DND-41 (cell line): ENCODE data around the gene SLC25A21.

ENCODE experiments used
- ATAC-seq: fragments of 200-7000 bp; cut with Tn5 transposase; 3 replicates; pipeline ENCODE4 v1.9.1; 2021; ENCODE audit warnings: low read depth; ENCODE audit not compliant: insufficient read depth
- DNase-seq: peaks from one replicate; pipeline ENCODE4 v3.0.0-alpha.2; 2020
- H2AFZ ChIP-seq: 2 replicates; pipeline ENCODE4 v1.6.0; 2012; ENCODE audit warnings: low read depth, low read length
- H3K27ac ChIP-seq: 2 replicates; pipeline ENCODE4 v1.5.1; 2012; ENCODE audit warnings: low read length, inconsistent platforms
- H3K27me3 ChIP-seq: fragments of 200-600 bp; sonication (generic); 2 replicates; pipeline ENCODE4 v1.6.0; 2012; ENCODE audit warnings: low read length, mild to moderate bottlenecking, inconsistent platforms; ENCODE audit not compliant: insufficient read depth, poor library complexity
- H3K36me3 ChIP-seq: 2 replicates; pipeline ENCODE4 v1.5.1; 2012; ENCODE audit warnings: low read length, inconsistent platforms; ENCODE audit not compliant: insufficient read depth
- H3K4me1 ChIP-seq: 2 replicates; pipeline ENCODE4 v1.5.1; 2012; ENCODE audit warnings: mild to moderate bottlenecking, low read length; ENCODE audit not compliant: insufficient read depth
- H3K4me2 ChIP-seq: 2 replicates; pipeline ENCODE4 v1.6.0; 2012; ENCODE audit warnings: mild to moderate bottlenecking, moderate library complexity, low read length, inconsistent platforms; ENCODE audit not compliant: insufficient read depth
- H3K4me3 ChIP-seq, 2 experiments: fragments of 200-600 bp in 1 of 2; shearing (Covaris generic) in 1 of 2; 2 replicates each; pipeline ENCODE4 v1.5.1; 2012 to 2016; ENCODE audit warnings: inconsistent platforms in 2 of 2, low read length in 2 of 2, mild to moderate bottlenecking in 2 of 2, low read depth in 1 of 2, moderate library complexity in 1 of 2
- H3K79me2 ChIP-seq: 2 replicates; pipeline ENCODE4 v1.6.0; 2012; ENCODE audit warnings: low read length, inconsistent platforms; ENCODE audit not compliant: insufficient read depth
- H3K9ac ChIP-seq: 2 replicates; pipeline ENCODE4 v1.6.0; 2012; ENCODE audit warnings: low read depth, mild to moderate bottlenecking, inconsistent platforms, low read length, moderate library complexity
- H3K9me3 ChIP-seq: 2 replicates; pipeline ENCODE4 v1.5.1; 2012; ENCODE audit warnings: low read length, moderate library complexity, mild to moderate bottlenecking, inconsistent platforms; ENCODE audit not compliant: insufficient read depth, severe bottlenecking
- H4K20me1 ChIP-seq: 2 replicates; pipeline ENCODE4 v1.6.0; 2012; ENCODE audit warnings: low read length; ENCODE audit not compliant: insufficient read depth
- EZH2 ChIP-seq: IDR thresholded peaks from 3 replicates; pipeline ENCODE4 v1.6.1; 2012; ENCODE audit warnings: borderline replicate concordance, low read depth, mild to moderate bottlenecking, moderate library complexity, low read length, inconsistent platforms; ENCODE audit not compliant: severe bottlenecking
- TF ChIP-seq, protein P1 (sequence below): IDR thresholded peaks from 2 replicates; pipeline ENCODE4 v1.5.1; 2012; ENCODE audit warnings: borderline replicate concordance, low read length, moderate library complexity, mild to moderate bottlenecking; ENCODE audit not compliant: poor library complexity, severe bottlenecking; ENCODE audit errors: extremely low read depth

SLC25A21 gene

GRCh38 chr14:36976571-36977023 lies 195.8 kb downstream of the SLC25A21 start:
- no peak overlapping the region for H2AFZ ChIP-seq

DNA sequence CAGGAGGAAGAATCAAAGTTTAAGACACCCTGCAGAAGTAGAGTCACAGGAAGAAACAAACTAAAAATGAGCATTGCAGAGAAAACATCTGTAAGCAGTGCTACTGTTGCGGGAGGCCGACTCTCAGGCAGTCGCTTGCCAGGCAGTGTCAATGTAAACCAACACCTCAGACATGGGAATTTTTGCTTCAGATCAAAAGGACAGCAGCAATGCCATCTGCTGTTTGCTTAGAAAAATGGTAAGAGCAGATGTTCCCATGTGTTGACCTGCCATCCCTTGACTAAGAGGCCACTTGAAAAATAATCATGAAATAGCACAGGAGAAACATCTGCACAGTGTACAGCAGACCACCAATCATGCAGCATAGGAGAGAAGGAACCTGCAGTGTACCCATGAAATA lies 196.6 kb downstream of the SLC25A21 start:
- H3K27ac ChIP-seq = no peak overlapping the region
- H3K27me3 ChIP-seq = peaks cover 6% of the 10 kb centered on the region
- H3K4me3 ChIP-seq = no peak overlapping the region
- H3K79me2 ChIP-seq = no peaks in the 10 kb centered on the region
- DNase-seq (no peak), ATAC-seq (no peak)
- no peaks in the 10 kb centered on the region for H3K4me1 ChIP-seq
- TF ChIP-seq EZH2 = no peak
- TF ChIP-seq, protein P1, sequence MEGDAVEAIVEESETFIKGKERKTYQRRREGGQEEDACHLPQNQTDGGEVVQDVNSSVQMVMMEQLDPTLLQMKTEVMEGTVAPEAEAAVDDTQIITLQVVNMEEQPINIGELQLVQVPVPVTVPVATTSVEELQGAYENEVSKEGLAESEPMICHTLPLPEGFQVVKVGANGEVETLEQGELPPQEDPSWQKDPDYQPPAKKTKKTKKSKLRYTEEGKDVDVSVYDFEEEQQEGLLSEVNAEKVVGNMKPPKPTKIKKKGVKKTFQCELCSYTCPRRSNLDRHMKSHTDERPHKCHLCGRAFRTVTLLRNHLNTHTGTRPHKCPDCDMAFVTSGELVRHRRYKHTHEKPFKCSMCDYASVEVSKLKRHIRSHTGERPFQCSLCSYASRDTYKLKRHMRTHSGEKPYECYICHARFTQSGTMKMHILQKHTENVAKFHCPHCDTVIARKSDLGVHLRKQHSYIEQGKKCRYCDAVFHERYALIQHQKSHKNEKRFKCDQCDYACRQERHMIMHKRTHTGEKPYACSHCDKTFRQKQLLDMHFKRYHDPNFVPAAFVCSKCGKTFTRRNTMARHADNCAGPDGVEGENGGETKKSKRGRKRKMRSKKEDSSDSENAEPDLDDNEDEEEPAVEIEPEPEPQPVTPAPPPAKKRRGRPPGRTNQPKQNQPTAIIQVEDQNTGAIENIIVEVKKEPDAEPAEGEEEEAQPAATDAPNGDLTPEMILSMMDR = peak; percentile 9
- H3K36me3 ChIP-seq = no peaks in the 10 kb centered on the region
- H4K20me1 ChIP-seq = no peaks in the 10 kb centered on the region
- no peak overlapping the region for H3K9ac ChIP-seq
- H3K4me2 ChIP-seq = no peak overlapping the region
- H3K9me3 ChIP-seq = no peaks in the 10 kb centered on the region
- no peak overlapping the region for H2AFZ ChIP-seq

More at GRCh38 chr14:36976571-36977023, 195.8 kb downstream of the SLC25A21 start:
- Histone ChIP-seq H3K9ac (no peak overlapping the region), H3K4me1 (no peaks in the 10 kb centered on the region), H3K36me3 (no peaks in the 10 kb centered on the region), H3K9me3 (no peaks in the 10 kb centered on the region), H3K4me3 (no peak overlapping the region), H3K27ac (no peak overlapping the region), H3K79me2 (no peaks in the 10 kb centered on the region), H3K4me2 (no peak overlapping the region), H4K20me1 (no peaks in the 10 kb centered on the region), H3K27me3 (peaks cover 6% of the 10 kb centered on the region)
- ATAC-seq (no peak), DNase-seq (no peak)
- no peak for TF ChIP-seq EZH2
- TF ChIP-seq, protein P1 = no peak

- Histone ChIP-seq H3K9me3 (no peaks in the 10 kb centered on the region), H3K4me2 (no peak overlapping the region), H3K27me3 (peaks cover 6% of the 10 kb centered on the region), H3K79me2 (no peaks in the 10 kb centered on the region), H2AFZ (no peak overlapping the region), H3K4me1 (no peaks in the 10 kb centered on the region), H3K36me3 (no peaks in the 10 kb centered on the region), H4K20me1 (no peaks in the 10 kb centered on the region), H3K4me3 (no peak overlapping the region), H3K9ac (no peak overlapping the region), H3K27ac (no peak overlapping the region)
- no peak for ATAC-seq
- DNase-seq = no peak
- TF ChIP-seq EZH2 = no peak
- TF ChIP-seq, protein P1 = no peak
These were observed 197.4 kb downstream of the SLC25A21 start for GRCh38 chr14:36974985-36975384.
